GM20431 (cell line): ENCODE data around the gene FREM2.

Source experiments
- in situ Hi-C: fragments of 300-500 bp; cut with MseI, MboI; formaldehyde crosslinking; loops from one replicate; pipeline ENCODE4 v1.15.0; 2020; ENCODE audit warnings: low sequenced_read_pairs; ENCODE audit not compliant: unreplicated experiment

Gene FREM2

GRCh38 chr13:38875186-38875875 is 188.5 kb downstream of the FREM2 start:
- in situ Hi-C loops = no loop called here

DNA sequence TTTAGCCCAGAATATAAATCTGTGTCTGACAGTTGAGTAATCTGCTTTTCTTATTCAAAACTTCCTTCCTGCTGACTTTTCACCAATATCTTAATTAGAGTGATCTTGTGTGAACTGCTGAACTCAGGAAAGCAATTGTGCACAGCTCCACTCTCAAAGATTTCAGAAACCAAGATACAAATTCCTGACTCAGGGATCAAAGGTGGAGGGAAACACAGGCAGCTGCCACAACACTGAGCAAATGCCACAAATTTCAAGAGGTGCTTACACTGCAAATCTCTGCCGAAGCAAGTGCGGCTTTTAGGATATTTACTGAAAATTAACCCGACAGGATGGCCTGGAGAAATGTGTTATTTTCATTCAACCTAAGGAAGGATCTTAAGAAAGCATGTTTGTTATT is 192.4 kb downstream of the FREM2 start:
- in situ Hi-C loops = no loop called here

GRCh38 chr13:38879786-38880185 is 192.9 kb downstream of the FREM2 start:
- in situ Hi-C loops = no loop called here

DNA sequence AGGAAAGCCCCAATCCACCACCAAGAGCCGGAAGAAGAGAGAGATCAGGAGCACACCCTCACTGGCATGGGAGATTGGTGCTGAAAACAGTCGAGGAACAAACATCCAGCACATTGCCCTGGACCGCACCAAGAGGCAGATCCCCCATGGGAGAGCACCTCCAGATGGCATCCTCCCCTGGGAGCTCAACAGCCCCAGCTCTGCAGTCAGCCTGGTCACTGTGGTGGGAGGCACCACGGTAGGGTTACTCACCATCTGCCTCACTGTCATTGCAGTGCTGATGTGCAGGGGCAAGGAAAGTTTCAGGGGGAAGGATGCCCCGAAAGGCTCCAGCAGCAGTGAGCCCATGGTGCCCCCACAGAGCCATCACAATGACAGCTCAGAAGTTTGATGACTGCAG is 193.5 kb downstream of the FREM2 start:
- in situ Hi-C loops = no loop called here

GRCh38 chr13:38883783-38884182 is 196.9 kb downstream of the FREM2 start:
- in situ Hi-C loops = no loop called here

DNA sequence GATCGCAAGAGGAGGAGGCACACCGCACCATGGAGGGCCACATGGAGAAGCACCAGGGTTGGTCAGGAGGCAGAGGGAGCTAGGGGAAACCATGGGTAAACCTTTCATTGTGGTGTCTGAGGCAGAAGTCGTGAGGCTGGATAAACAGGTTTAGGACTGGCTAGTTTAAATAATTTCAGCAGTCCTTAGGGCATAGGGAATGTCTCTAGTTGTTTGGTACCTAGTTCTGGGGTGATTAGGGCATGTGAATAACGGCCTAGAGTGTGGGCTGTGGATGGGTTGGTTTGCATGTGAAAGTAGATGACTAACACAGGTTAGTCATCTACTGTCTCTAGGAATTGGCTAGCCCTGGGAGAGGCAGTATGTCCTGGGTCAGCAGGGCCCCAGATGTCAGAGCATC is 201.4 kb downstream of the FREM2 start:
- in situ Hi-C loops = no loop called here

GRCh38 chr13:38895075-38895474 is 208.2 kb downstream of the FREM2 start:
- in situ Hi-C loops = no loop called here

- in situ Hi-C loops = no loop called here
Measured at GRCh38 chr13:38897521-38897920, 210.6 kb downstream of the FREM2 start.

DNA sequence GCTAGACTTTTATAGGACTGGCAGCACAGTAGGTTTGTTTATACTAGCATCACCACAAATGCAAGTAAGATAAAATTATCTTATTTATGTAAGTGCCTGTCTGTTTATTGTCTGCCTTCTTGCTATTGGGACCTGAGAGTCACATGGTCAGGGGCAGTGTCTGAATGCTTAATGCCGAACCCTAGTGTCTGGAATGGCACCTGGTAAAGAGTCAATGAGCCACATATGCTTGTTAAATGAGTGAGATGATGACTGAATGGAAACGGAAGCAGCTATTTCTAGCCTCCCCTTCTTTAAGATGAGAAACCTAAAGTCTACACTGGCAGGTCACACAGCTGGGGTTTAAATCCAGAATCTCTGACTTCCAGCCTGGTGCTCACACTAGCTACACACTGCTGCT is 211.6 kb downstream of the FREM2 start:
- in situ Hi-C loops = no loop called here

GRCh38 chr13:38899571-38899970 is 212.7 kb downstream of the FREM2 start:
- in situ Hi-C loops = no loop called here

GRCh38 chr13:38900188-38900587 is 213.3 kb downstream of the FREM2 start:
- in situ Hi-C loops = no loop called here

DNA sequence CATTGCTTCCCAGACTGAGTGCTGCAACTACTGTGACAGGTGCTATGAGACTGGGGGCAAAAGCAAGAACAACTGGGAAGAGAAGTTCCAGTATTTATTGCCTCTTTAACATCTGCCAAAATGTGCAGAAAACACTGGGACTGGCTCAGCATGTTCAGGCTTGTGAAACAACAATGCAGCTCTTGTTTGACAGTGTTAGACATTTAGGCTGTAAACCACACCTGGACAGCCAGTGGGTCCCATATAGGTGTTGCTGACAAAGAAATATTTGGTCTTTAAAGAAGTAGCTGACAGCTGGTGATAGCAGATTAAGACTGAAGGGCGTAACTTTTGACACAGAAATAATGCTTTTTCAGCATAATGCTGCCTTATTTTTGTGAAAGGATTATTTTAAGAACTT is 215.7 kb downstream of the FREM2 start:
- in situ Hi-C loops = no loop called here

- in situ Hi-C loops = no loop called here
Measured at GRCh38 chr13:38905081-38905480, 218.2 kb downstream of the FREM2 start.

- in situ Hi-C loops = no loop called here
Measured at GRCh38 chr13:38905861-38906260, 219.0 kb downstream of the FREM2 start.

DNA sequence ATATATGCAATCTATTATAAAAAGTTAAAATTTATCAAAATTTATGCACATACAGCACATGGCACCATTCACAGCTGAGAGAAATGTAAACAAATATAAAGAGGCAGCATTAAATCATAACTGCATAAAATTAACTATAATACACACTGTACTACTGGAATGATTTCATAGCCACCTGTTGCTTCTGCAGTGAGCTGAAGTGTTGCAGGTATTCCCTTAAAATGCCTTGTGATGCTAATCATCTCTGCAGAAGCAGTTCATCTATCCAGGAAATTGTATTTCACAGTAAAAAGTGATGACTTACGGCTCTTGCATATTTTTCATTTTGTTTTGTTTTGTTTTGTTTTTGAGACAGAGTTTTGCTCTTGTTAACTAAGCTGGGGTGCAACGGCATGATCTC is 221.7 kb downstream of the FREM2 start:
- in situ Hi-C loops = no loop called here

- in situ Hi-C loops = no loop called here
Measured at GRCh38 chr13:38914070-38914469, 227.2 kb downstream of the FREM2 start.

DNA sequence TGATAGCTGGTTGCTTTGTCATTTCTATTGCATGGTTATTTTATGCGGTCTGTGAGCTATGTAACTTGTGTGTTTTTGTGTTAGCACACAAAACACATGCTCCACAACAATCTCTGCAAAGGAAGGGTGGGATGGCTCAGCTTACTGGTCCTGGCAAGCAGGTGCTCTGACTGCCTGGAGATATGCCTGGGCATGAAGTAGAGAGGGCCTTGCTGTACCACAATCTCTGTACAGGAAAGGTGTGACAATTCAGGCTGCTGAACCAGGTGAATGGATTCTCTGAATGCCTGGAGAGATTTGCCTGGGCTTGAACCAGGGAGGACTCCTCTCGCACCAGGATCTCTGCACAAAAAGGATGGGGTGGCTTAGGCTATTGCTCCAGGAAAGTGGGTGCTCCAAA is 234.2 kb downstream of the FREM2 start:
- in situ Hi-C loops = no loop called here

DNA sequence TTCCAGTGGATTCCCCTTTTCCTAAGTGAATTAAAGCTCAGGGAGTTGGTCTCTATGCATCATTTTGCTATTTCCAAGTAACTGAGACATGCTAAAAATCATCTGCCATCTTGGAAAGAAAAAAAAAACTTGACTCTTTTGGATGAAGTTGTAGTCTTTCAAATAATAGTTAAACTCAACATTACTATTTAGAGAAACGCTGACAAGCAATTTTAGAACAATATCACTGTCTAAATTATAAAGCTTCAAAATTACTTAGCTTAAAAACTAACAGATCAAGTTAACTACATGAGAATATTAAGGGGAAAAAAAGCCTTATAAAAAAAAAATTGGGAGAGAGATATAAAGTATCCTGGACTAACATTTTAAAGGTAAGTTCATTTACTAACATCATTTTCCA is 235.3 kb downstream of the FREM2 start:
- in situ Hi-C loops = no loop called here

DNA sequence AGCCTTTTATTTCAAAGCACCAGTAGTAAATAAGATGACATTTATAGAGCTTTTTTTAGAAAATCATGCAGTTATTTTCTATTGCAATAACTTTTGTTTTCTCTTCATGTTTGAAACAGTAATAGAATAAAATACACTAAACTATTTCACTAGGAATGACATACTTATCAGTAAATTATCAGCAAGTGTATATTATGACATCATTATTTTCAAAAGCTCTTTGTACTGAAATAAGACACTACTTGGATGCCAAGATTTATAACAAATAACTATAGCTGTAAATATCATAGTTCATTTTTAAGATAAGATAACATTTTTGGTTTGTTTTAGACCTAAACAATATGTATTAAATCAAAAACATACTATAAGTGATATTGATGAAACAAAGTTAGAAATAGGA is 246.9 kb downstream of the FREM2 start:
- in situ Hi-C loops = no loop called here
